HG02938 (cell line): Measurements from ENCODE around the gene TRAPPC3L.

Experiments used
- ATAC-seq: cut with Tn5 transposase; IDR thresholded peaks from one replicate; pipeline ENCODE4 v1.9.1; 2021; ENCODE audit warnings: mild to moderate bottlenecking, moderate library complexity; ENCODE audit not compliant: unreplicated experiment

The TRAPPC3L gene

GRCh38 chr6:116560130-116560529, 14.6 kb upstream of the TRAPPC3L start:
- no peak for ATAC-seq

DNA sequence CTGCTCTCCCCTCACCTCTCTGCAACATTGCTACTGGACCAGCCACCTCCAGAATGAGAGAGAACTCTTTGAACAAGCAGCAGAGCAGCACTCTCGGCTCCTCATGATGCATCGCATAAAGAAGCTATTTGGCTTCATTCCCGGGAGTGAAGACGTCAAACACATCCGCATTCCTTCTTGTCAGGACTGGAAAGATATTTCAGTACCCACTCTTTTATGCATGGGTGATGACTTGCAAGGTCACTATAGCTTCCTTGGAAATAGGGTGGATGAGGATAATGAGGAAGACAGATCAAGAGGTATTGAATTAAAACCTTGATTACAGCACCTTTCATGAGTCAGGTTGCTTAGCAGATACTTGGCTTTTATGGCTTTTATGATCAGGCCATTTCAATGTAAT, 12.4 kb upstream of the TRAPPC3L start:
- no peak for ATAC-seq

DNA sequence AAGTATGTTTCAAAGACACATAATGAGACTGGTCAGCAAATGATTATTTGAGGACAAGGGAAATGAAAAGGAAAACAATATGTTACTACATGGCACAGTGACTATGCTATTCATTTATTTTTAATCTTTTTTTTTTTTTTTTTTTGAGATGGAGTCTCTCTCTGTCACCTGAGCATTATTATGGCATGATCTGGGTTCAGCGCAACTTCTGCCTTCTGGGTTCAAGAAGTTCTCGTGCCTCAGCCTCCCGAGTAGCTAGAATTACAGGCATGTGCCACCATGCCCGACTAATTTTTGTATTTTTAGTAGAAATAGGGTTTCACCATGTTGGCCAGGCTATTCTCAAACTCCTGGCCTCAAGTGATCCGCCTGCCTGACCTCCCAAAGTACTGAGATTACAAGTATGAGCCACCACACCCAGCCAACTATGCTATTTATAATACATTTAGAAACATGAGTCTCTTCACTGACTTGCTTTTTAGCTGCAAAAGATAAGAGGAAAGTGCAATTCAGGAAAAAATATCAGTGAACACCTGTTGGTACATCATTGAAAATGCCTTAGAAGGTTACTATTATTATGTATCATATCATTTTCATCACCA, 11.4 kb upstream of the TRAPPC3L start:
- ATAC-seq: no peak

- no peak for ATAC-seq
Observed at GRCh38 chr6:116556065-116556464, 10.6 kb upstream of the TRAPPC3L start.

DNA sequence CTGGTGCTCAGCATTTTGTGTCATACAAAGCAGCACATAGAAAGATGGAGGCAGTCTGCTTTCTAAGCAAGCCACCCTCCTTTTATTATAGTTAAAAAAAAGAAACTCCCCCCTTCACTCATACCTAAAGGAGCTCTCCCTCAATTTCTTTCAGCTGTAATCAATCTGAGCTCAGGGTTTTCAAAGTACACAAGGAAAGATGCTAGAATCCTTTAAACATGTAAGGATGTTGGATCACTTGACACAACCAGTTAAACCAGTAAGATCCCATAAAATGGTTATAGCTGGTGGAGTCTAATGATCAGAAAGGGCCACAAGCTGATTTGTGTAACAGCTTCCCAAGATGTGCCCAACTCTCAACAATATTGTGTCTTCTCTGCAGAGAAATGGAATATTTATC, 8.0 kb upstream of the TRAPPC3L start, which contains the start of gene CALHM4:
TSS of gene CALHM4 (plus strand) at position 301 of the 400 bp plus-strand sequence. CDS start at position 344, 43 bp downstream.
- no peak for ATAC-seq

DNA sequence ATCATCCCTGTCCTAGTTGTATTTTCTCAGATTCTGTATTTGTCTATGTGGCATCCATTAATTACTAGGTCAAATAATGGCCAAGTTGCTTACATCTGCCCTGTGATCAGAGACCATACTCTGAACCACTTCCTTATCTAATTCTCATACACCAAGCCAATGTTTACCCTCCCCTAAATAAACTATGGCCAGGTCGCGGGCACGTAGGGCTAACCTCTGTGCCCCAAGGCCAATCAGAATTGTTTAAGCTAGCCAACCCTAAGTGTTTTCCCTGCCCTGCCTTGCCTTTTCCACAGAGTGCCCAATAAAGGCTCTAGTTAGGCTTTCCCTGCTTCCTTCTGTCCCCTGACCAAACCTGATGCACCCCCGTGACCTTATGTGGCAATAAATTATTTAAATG, 5.3 kb upstream of the TRAPPC3L start:
- ATAC-seq: no peak

DNA sequence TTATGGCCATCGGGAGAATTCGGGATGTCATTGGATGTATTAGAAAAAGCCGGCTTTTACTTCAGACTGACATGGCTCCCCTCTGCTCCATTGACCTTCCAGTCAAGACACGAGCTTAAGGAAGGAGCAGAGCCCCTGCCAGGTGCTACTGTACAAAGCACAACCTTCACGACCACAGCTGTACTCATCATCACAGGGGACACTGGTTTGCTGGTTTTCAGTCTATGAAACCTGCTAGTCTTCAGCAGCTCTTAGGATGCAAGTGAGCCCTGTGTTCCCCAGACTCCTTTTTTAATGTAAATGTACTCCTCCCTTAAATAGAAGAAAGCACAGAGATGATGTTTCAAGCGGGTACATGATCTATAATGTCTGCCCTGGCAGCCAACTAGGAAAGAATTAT, 1.9 kb upstream of the TRAPPC3L start:
- no peak for ATAC-seq

DNA sequence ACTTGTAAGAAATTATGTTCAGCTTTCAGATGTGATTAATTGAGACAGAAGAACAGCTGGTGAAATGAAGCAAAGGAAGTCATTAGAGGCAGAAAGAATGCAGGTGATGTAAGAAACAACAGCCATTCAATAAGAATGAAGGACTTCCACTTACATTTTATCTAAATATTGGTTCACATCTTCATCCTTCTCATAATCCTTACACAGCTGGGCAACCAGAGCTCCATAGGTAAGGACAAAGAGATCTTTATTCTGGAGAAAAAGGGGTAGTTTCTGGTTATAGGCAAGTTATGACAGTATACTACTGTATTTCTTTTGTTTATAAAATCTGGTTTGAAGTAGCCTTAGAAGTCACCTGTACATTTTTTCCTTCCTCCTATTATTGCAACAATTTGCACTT, 2.3 kb downstream of the TRAPPC3L start:
- ATAC-seq: no peak

DNA sequence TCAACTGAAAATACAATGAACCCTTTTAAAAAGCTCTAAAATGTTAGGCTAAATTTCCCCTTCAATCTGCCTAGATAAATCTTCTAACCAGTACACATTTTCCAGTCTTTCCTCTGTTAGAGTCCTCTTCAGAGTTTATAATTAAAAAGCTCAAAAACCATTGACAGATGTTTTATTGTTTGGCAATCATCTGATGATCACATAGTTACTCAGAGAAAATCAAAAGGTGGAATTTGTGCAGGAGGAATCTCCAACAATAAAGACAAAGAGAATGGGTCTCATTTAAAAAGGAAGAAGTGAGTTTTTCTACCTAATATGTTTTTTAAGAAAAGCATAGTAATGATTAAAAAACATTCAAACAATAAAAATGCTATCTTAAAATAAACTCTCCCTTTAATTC, 3.1 kb downstream of the TRAPPC3L start:
- ATAC-seq: no peak

DNA sequence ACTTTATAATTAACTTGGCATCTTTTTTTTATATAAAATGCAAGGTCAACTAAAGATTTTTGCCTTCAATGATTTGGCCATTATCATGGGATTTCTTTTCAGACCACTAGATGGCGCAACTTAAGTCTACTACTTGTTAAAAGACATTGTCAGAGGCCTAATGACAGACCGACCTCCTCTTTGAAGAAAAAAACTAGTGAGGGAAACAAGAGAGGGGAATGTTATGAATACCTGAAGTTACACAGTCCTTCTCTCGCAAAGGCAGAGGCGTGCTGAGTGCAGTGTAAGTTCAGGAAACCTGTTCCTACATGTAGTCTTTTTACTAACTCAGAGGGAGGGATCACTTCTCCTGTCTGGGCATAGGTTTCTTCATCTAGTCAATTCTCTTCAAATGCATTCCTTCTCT, 9.3 kb downstream of the TRAPPC3L start:
- ATAC-seq: peak; percentile 55

DNA sequence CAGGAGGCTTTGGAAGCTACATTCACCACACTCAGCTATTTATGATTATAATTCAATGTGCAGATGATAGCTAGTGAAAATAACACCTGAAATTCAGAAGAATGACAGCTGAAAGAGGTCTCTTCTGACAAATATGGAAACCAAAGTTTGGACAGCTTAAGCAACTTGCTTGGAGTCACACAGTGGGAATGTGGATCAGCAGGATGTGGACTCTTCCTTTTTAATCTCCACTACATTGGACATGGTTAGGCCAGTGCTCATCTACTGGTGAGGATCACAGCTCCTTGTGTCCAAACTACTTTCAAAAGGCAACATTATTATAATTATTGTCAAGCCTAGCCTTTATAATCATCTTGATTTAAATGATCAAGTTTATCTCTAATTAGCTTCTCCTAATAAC, 10.4 kb downstream of the TRAPPC3L start:
- ATAC-seq: no peak

- ATAC-seq: no peak
Observed at GRCh38 chr6:116533233-116533957, 12.1 kb downstream of the TRAPPC3L start.

DNA sequence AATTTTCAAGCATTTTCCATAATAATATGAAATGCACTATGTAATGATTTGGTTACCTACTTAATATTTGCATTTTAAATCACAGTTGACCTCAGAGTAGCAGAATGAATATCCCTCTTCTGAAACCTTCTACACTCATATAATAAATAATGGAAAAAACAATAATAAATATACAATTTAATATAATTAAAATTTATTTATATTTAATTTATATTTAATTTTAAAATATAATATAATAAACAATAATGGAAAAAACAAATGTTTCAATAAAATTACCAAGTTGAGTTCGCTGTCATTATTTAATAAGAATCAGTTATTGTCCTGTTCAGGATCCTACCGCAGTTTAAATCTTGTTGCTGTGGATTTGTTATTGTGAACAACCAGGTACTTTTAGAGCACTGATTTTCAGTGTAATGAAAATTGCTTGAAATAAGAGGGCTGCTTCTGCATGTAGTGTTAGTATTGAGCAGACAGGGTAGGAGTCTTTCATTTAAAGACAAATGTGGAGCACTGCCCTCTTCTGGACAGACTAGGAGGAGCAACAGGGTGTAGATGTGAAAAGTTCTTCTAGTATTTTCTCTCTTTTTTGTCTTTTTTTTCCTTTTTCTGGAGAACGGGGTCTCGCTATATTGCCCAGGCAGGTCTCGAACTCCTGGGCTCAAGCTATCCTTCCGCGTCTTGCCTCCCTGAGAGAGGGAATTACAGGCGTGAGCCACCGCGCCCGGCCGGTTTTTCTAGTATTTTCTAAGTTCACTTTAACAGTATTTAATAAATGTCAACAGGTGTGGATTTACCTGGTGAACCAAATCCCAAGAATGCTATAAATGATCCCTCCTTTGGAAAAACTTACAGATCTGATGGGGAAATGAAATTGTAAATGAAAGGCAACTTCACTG, 13.6 kb downstream of the TRAPPC3L start:
- ATAC-seq: peak; percentile 85

- ATAC-seq: no peak
Observed at GRCh38 chr6:116530436-116530835, 15.0 kb downstream of the TRAPPC3L start.

DNA sequence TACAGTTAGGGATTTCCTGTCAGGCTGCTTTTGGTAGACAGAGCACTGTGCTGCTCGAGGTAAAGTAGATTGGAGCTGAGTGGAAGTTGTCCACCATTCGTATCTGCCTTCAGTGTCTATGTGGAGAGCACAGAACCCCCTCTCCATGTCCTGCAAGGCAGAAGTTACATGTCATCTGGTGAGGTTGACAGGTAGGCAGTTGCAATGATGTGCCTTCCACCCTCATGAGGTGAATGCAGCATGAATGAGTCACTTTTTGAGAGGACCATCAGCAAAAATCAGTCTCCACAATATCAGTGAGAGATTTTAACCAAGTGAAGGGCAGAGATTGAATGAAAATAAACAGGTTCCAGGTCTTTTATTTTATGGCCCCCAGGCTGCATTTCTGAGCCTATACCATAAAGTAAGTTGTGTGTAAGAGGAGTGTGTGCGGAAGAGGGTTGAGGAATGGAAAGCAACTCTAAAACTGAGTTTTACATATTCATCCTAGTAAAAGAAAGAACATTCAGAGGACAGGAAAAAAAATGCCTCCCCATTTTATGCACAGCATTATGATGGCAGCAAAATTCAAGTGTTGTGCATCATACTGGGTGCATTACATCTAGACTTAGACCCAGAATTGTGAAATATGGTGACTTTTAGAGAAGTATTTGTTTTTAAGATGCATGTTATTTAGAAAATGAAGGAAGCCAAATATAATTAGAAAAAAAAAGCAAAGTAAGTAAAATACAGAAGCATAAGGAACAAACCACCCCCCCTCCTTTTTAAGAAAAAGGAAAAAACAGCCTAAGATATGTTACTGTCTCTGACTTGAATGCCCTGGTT, 15.8 kb downstream of the TRAPPC3L start:
- ATAC-seq: no peak

GRCh38 chr6:116528780-116529179, 16.7 kb downstream of the TRAPPC3L start:
- ATAC-seq: no peak

- ATAC-seq: no peak
Observed at GRCh38 chr6:116528133-116528532, 17.4 kb downstream of the TRAPPC3L start.

GRCh38 chr6:116524236-116524635, 21.2 kb downstream of the TRAPPC3L start:
- no peak for ATAC-seq

DNA sequence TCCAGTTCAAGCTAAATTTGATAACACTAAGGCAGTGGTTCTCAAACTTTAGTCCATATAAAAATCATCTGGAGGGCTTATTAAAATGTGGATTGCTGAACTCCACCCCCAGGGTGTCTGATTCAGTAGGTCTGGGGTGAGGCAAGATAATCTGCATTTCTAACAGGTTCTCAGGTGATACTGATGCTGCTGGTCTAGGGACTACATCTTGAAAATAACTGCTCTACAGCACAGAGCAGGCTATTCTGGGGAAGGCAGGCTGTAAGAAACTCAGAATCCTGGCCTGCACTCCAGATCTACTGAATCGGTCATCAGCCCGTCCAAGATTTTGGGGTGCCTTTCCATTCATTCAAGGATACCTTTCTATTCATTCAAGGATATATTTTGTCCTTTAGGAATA, 22.6 kb downstream of the TRAPPC3L start:
- no peak for ATAC-seq

DNA sequence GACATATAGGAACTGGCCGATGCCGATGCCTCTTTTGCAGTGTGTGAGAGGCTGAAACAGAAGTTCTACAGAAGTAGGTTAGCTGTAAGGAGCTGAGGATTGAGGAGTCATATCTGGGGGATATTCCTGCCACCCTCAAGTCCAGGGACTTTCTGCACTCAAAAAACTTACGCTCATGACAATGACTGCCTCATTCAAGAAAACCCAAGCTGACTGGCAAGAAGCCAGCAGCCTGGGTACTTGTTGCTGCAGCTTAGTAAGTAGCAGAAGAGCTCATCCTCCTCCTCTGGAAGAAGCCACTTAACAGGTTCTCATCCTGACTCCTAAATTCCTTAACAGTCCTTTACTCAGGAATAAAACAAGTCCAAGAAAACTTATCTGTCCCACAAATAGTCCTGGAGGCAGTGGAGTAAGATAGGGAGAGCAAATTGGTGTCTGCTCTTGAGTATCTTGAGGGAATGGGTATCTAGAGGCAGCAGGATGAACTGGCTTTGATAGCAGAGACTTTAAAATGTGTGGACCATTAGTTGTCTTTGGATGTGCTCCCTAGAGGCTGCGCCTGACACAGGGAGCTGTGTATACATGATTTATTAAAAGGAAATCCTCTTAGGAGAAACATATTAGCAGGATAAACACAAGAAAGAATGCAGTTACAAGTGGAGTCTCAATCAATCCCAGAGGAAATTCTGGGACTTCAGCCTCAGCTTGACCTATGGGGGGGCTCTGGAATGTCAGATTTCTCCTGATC, 26.7 kb downstream of the TRAPPC3L start:
- no peak for ATAC-seq
